ENCODE results near the gene USF2. TPM values are rescaled to one million over a fixed set of nuclear protein-coding genes. Genes with fewer than 3 reads are reported as not detected.

USF2 gene
- total and polyA plus RNA-seq, 10 of the 15 experiments (the other 5 are each of a cell fraction or from before 2014, with no cell fraction given): 0.56 to 157 (median 65.5) TPM

- WGBS (ENCODE audit: insufficient coverage, insufficient replicate concordance, low lambda C conversion rate, missing lambda C conversion rate): 75% methylated on average over 9 of the region's 9 CpGs
- H3K36me3 ChIP-seq (ENCODE audit: control insufficient read depth in 2 of 2, insufficient read depth in 2 of 2, low read length in 1 of 2): peaks cover 4% of the 10 kb centered on the region in 2 experiments; a peak in 3 of 4 replicates
- in situ Hi-C loops (cut with MboI): no loop called here
- ChIA-PET POLR2A (no interaction called here), SMC1A (ENCODE audit: uncharacterized antibody, unreplicated experiment) (interaction anchor here (1.0 kb wide), 1 partner anchor 16 kb away, joined by 3 read pairs; no protein-coding TSS in a partner anchor), RAD21 (ENCODE audit: unreplicated experiment) (no interaction called here), CTCF (no interaction called here)
- H3K27ac ChIP-seq (ENCODE audit: control insufficient read depth, insufficient read depth): no peak overlapping the region
- H2AFZ ChIP-seq (ENCODE audit: control insufficient read depth, low read depth, low read length): no peak overlapping the region
- H3K9ac ChIP-seq (ENCODE audit: control insufficient read depth, insufficient read depth, low read length): no peak overlapping the region
- no peaks in the 10 kb centered on the region for H3K27me3 ChIP-seq (replicated peaks in 1 of 2; ENCODE audit: control insufficient read depth in 2 of 2, insufficient read depth in 2 of 2, low read length in 1 of 2)
- H3K9me3 ChIP-seq (replicated peaks; ENCODE audit: control insufficient read depth, insufficient read depth, low read length): no peaks in the 10 kb centered on the region
- intact Hi-C loops (cut with micrococcal nuclease; ENCODE audit: unreplicated experiment): no loop called here
- ATAC-seq: no peak
- no TSS peak for BruUV-seq (replicated peaks)
- no peak for FAIRE-seq
- no peak overlapping the region for H3K4me2 ChIP-seq (ENCODE audit: control insufficient read depth, insufficient read depth)
- no peaks in the 10 kb centered on the region for H4K20me1 ChIP-seq (ENCODE audit: control insufficient read depth, insufficient read depth)
- no peaks in the 10 kb centered on the region for H3K4me1 ChIP-seq (ENCODE audit: control insufficient read depth, insufficient read depth, low read length)
- no peak for DNase-seq (ENCODE audit: low read depth, low spot score)
- H3K79me2 ChIP-seq (ENCODE audit: control insufficient read depth, insufficient read depth, low read length): no peaks in the 10 kb centered on the region; the same call in none of the 2 replicates
- H3K4me3 ChIP-seq: no peak overlapping the region
- TF ChIP-seq ZBTB40 (IDR thresholded peaks at IDR 0.05; ENCODE audit: borderline replicate concordance) (no peak), ZBTB33 (IDR thresholded peaks at IDR 0.05) (no peak), CBX3 (IDR thresholded peaks at IDR 0.05; ENCODE audit: borderline replicate concordance, low read depth) (no peak), ZSCAN29 (IDR thresholded peaks at IDR 0.05) (no peak), TBL1XR1 (IDR thresholded peaks at IDR 0.05; ENCODE audit: low read depth, low read length) (no peak), NRF1 (conservative IDR thresholded peaks at IDR 0.05; ENCODE audit: low read depth, low read length) (no peak), ZNF687 (IDR thresholded peaks at IDR 0.05) (no peak), FOXM1 (IDR thresholded peaks at IDR 0.05; ENCODE audit: low read depth, low read length) (no peak), RELB (IDR thresholded peaks at IDR 0.05; ENCODE audit: low read depth) (no peak), HDAC6 (IDR thresholded peaks at IDR 0.05; ENCODE audit: unreplicated experiment) (no peak), ZNF622 (IDR thresholded peaks at IDR 0.05) (no peak), JUNB (IDR thresholded peaks at IDR 0.05) (no peak)
Observed at GRCh38 chr19:35257113-35257461, 11.7 kb upstream of the USF2 start.
